Suprapubic skin (tissue), 4 donors: ENCODE data around the gene GPX8. TPM values are rescaled to one million over a fixed set of nuclear protein-coding genes. Genes with fewer than 3 reads are reported as not detected.

Source experiments
- DNase-seq, 2 donors: peaks; one replicate each; pipeline ENCODE4 v3.0.0-alpha.2; 2019; ENCODE audit warnings: low spot score in 2 of 2
- H3K27ac ChIP-seq: fragments of 200-600 bp; sonication (generic); one replicate; pipeline ENCODE4 v1.5.1; 2019
- H3K27me3 ChIP-seq: fragments of 200-600 bp; sonication (generic); one replicate; pipeline ENCODE4 v1.5.1; 2019
- H3K36me3 ChIP-seq: fragments of 200-600 bp; sonication (generic); one replicate; pipeline ENCODE4 v1.5.1; 2019
- H3K4me1 ChIP-seq: fragments of 200-600 bp; sonication (generic); one replicate; pipeline ENCODE4 v1.5.1; 2019
- H3K4me3 ChIP-seq: fragments of 200-600 bp; sonication (generic); one replicate; pipeline ENCODE4 v1.5.1; 2019; ENCODE audit warnings: mild to moderate bottlenecking
- H3K9me3 ChIP-seq: fragments of 200-600 bp; sonication (generic); one replicate; pipeline ENCODE4 v1.5.1; 2019
- CTCF ChIP-seq, 2 donors: fragments of 200-600 bp in 1 of 2; fragments of 450-650 bp in 1 of 2; sonication (generic) in 1 of 2; IDR thresholded peaks; one replicate each; pipeline ENCODE4 v1.5.1; 2016 to 2019; ENCODE audit warnings: antibody characterized with exemption in 2 of 2, mild to moderate bottlenecking in 1 of 2, moderate library complexity in 1 of 2
- EP300 ChIP-seq: sonication (generic); formaldehyde crosslinking; IDR thresholded peaks from one replicate; pipeline ENCODE4 v1.6.1; 2017; ENCODE audit warnings: antibody characterized with exemption
- POLR2A ChIP-seq, 2 donors: fragments of 450-650 bp; IDR thresholded peaks; one replicate each; pipeline ENCODE4 v1.6.1; 2017; ENCODE audit warnings: antibody characterized with exemption in 2 of 2, mild to moderate bottlenecking in 2 of 2, moderate library complexity in 2 of 2
- POLR2AphosphoS5 ChIP-seq, 3 donors: sonication (generic); formaldehyde crosslinking; IDR thresholded peaks; one replicate each; pipeline ENCODE4 v1.6.1; 2017; ENCODE audit warnings: antibody characterized with exemption in 3 of 3
- WGBS: methylation state at CpG from one replicate; pipeline ENCODE4 v1.1.5; 2018; 5-methylcytosine and 5-hydroxymethylcytosine counted together
- total RNA-seq, 4 donors: library from RNA; depleted of rRNA; stranded (reverse); fragments of >200 nt; gene quantifications; one replicate each; pipeline ENCODE4 v1.1.0, GENCODE V29; 2016

Gene GPX8
- total RNA-seq, 4 donors from 2014 or later = 5.1 to 7.9 (median 5.8) TPM

GRCh38 chr5:55134053-55134722 lies 25.8 kb upstream of the GPX8 start:
- Histone ChIP-seq H3K4me1 (no peaks in the 10 kb centered on the region), H3K9me3 (no peaks in the 10 kb centered on the region), H3K27me3 (peaks cover 6% of the 10 kb centered on the region), H3K4me3 (no peak overlapping the region), H3K36me3 (no peaks in the 10 kb centered on the region), H3K27ac (no peak overlapping the region)
- WGBS = 59% methylated on average over 5 of the region's 5 CpGs
- no peak for DNase-seq
- TF ChIP-seq POLR2AphosphoS5 (IDR thresholded peaks at IDR 0.05) (no peak), EP300 (no peak), POLR2A (IDR thresholded peaks at IDR 0.05) (no peak), CTCF (IDR thresholded peaks at IDR 0.05) (no peak)

GRCh38 chr5:55136521-55136920 lies 23.4 kb upstream of the GPX8 start:
- 66% methylated on average over 3 of the region's 3 CpGs for WGBS
- H3K4me3 ChIP-seq = no peak overlapping the region

GRCh38 chr5:55140908-55141665 lies 18.9 kb upstream of the GPX8 start:
- H3K27me3 ChIP-seq = peaks cover 6% of the 10 kb centered on the region
- no peak overlapping the region for H3K27ac ChIP-seq
- 78% methylated on average over 9 of the region's 9 CpGs for WGBS
- no peak for DNase-seq
- no peaks in the 10 kb centered on the region for H3K36me3 ChIP-seq
- H3K4me1 ChIP-seq = no peaks in the 10 kb centered on the region
- TF ChIP-seq POLR2A (IDR thresholded peaks at IDR 0.05) = no peak
- TF ChIP-seq EP300 = no peak
- TF ChIP-seq POLR2AphosphoS5 (IDR thresholded peaks at IDR 0.05) = no peak
- no peak for TF ChIP-seq CTCF (IDR thresholded peaks at IDR 0.05)
- no peak overlapping the region for H3K4me3 ChIP-seq
- H3K9me3 ChIP-seq = no peaks in the 10 kb centered on the region

More at GRCh38 chr5:55136521-55136920, 23.4 kb upstream of the GPX8 start:
- no peaks in the 10 kb centered on the region for H3K9me3 ChIP-seq
- TF ChIP-seq POLR2AphosphoS5 (IDR thresholded peaks at IDR 0.05) (no peak), POLR2A (IDR thresholded peaks at IDR 0.05) (no peak), EP300 (no peak), CTCF (IDR thresholded peaks at IDR 0.05) (no peak)
- H3K36me3 ChIP-seq = no peaks in the 10 kb centered on the region
- DNase-seq = no peak
- no peak overlapping the region for H3K27ac ChIP-seq
- no peaks in the 10 kb centered on the region for H3K4me1 ChIP-seq
- H3K27me3 ChIP-seq = peaks cover 6% of the 10 kb centered on the region

- 88% methylated on average over 9 of the region's 9 CpGs for WGBS
- H3K4me3 ChIP-seq = no peak overlapping the region
- H3K4me1 ChIP-seq = no peaks in the 10 kb centered on the region
- no peak for TF ChIP-seq EP300
- TF ChIP-seq POLR2AphosphoS5 (IDR thresholded peaks at IDR 0.05) = no peak
- H3K27me3 ChIP-seq = peaks cover 9% of the 10 kb centered on the region
- no peaks in the 10 kb centered on the region for H3K9me3 ChIP-seq
- no peak overlapping the region for H3K27ac ChIP-seq
- DNase-seq = no peak
- H3K36me3 ChIP-seq = no peaks in the 10 kb centered on the region
Observed at GRCh38 chr5:55141945-55142690, 17.9 kb upstream of the GPX8 start.

- H3K27ac ChIP-seq = no peak overlapping the region
- no peaks in the 10 kb centered on the region for H3K36me3 ChIP-seq
- DNase-seq = no peak
- H3K4me1 ChIP-seq = no peaks in the 10 kb centered on the region
- TF ChIP-seq CTCF (IDR thresholded peaks at IDR 0.05) (no peak), POLR2A (IDR thresholded peaks at IDR 0.05) (no peak)
- no peak overlapping the region for H3K4me3 ChIP-seq
- H3K27me3 ChIP-seq = peaks cover 9% of the 10 kb centered on the region
- whole genome bisulfite sequencing = 55% methylated on average over 4 of the region's 4 CpGs
- H3K9me3 ChIP-seq = no peaks in the 10 kb centered on the region
Observed at GRCh38 chr5:55143624-55144023, 16.3 kb upstream of the GPX8 start.
